ENCODE measurements around the gene LARP1. TPM values are rescaled to one million over a fixed set of nuclear protein-coding genes. Genes with fewer than 3 reads are reported as not detected.
A peak's percentile ranks its signal among the peaks of the same experiment; 100 is the strongest.
"Not testable (repeated sequence)": the region's sequence is repeated elsewhere in the genome, so short reads cannot be mapped to it uniquely, and the experiment has no call there.

LARP1 gene
- total and polyA plus RNA-seq, 4 donors: 15.4 to 142 (median 74.5) TPM

GRCh38 chr5:154729613-154730012 lies 25.6 kb upstream of the LARP1 start:
- no peaks in the 10 kb centered on the region for H3K4me1 ChIP-seq (ENCODE audit: control insufficient read depth in 1 of 2, insufficient read depth in 2 of 2, low read length in 2 of 2)
- intact Hi-C loops (cut with DNase I): no loop called here
- H3K36me3 ChIP-seq (ENCODE audit: control insufficient read depth in 1 of 2, insufficient read depth in 2 of 2, low read length in 1 of 2): no peaks in the 10 kb centered on the region
- H3K9me3 ChIP-seq (ENCODE audit: control insufficient read depth, low read length): no peaks in the 10 kb centered on the region
- no peak overlapping the region for H3K4me3 ChIP-seq (ENCODE audit: low read length in 2 of 2)
- no peaks in the 10 kb centered on the region for H3K27me3 ChIP-seq (ENCODE audit: control insufficient read depth in 1 of 2, insufficient read depth in 2 of 2, low read length in 1 of 2)
- ATAC-seq (ENCODE audit: low FRiP score) (no peak), DNase-seq (no peak)
- H3K27ac ChIP-seq (ENCODE audit: low read depth in 1 of 2, low read length in 2 of 2): no peak overlapping the region
- 70 to 83% methylated on average over 3 of the region's 3 CpGs for WGBS, 2 donors

- H3K27ac ChIP-seq (ENCODE audit: low read depth in 1 of 2, low read length in 2 of 2); H3K4me3 ChIP-seq (ENCODE audit: low read length in 2 of 2); H3K4me1 ChIP-seq (ENCODE audit: control insufficient read depth in 1 of 2, insufficient read depth in 2 of 2, low read length in 2 of 2); ATAC-seq (ENCODE audit: low FRiP score); DNase-seq; H3K27me3 ChIP-seq (ENCODE audit: control insufficient read depth in 1 of 2, insufficient read depth in 2 of 2, low read length in 1 of 2); intact Hi-C loops (cut with DNase I); H3K9me3 ChIP-seq (ENCODE audit: control insufficient read depth, low read length); H3K36me3 ChIP-seq (ENCODE audit: control insufficient read depth in 1 of 2, insufficient read depth in 2 of 2, low read length in 1 of 2): not testable (repeated sequence)
- WGBS, 2 donors: 95 to 98% methylated on average over 8 of the region's 8 CpGs
These were observed 24.4 kb upstream of the LARP1 start for GRCh38 chr5:154730761-154731160.

DNA sequence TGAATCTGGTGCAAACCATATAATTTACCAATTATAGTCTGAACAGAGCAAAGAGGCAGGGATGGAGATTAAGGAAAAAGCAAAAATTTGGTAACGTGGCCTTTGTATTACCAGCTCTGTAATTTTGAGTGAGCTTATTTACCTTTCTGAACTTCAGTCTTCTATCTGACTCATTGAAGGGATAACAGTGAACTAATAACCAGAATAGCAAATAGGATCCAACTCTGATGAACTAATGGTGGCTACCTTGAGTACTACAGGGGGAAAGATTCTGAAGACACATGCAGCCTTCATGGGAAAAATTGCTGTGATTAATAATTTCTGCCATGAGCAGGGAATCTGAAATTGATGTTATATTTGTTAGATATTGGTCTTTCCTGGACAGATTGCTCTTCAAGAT lies 23.0 kb upstream of the LARP1 start:
- no peaks in the 10 kb centered on the region for H3K27me3 ChIP-seq (ENCODE audit: control insufficient read depth in 1 of 2, insufficient read depth in 2 of 2, low read length in 1 of 2)
- no peak overlapping the region for H3K4me3 ChIP-seq (ENCODE audit: low read length in 2 of 2)
- H3K27ac ChIP-seq (ENCODE audit: low read depth in 1 of 2, low read length in 2 of 2): no peak overlapping the region
- H3K36me3 ChIP-seq (ENCODE audit: control insufficient read depth in 1 of 2, insufficient read depth in 2 of 2, low read length in 1 of 2): no peaks in the 10 kb centered on the region
- intact Hi-C loops (cut with DNase I): no loop called here
- H3K4me1 ChIP-seq (ENCODE audit: control insufficient read depth in 1 of 2, insufficient read depth in 2 of 2, low read length in 2 of 2): no peaks in the 10 kb centered on the region
- DNase-seq (no peak), ATAC-seq (ENCODE audit: low FRiP score) (no peak)
- H3K9me3 ChIP-seq (ENCODE audit: control insufficient read depth, low read length): no peaks in the 10 kb centered on the region
- WGBS, 2 donors: 95 to 100% methylated on average over 1 of the region's 1 CpG

GRCh38 chr5:154734370-154735248 lies 20.6 kb upstream of the LARP1 start:
- intact Hi-C loops (cut with DNase I): no loop called here
- no peaks in the 10 kb centered on the region for H3K36me3 ChIP-seq (ENCODE audit: control insufficient read depth in 1 of 2, insufficient read depth in 2 of 2, low read length in 1 of 2)
- H3K4me3 ChIP-seq (ENCODE audit: low read length in 2 of 2): no peak overlapping the region
- ATAC-seq (ENCODE audit: low FRiP score) (no peak), DNase-seq (no peak)
- H3K27me3 ChIP-seq (ENCODE audit: control insufficient read depth in 1 of 2, insufficient read depth in 2 of 2, low read length in 1 of 2): no peaks in the 10 kb centered on the region
- no peaks in the 10 kb centered on the region for H3K4me1 ChIP-seq (ENCODE audit: control insufficient read depth in 1 of 2, insufficient read depth in 2 of 2, low read length in 2 of 2)
- H3K27ac ChIP-seq (ENCODE audit: low read depth in 1 of 2, low read length in 2 of 2): no peak overlapping the region
- 77% methylated on average over 7 of the region's 7 CpGs for WGBS, 2 donors
- H3K9me3 ChIP-seq (ENCODE audit: control insufficient read depth, low read length): no peaks in the 10 kb centered on the region

- H3K27me3 ChIP-seq (ENCODE audit: control insufficient read depth in 1 of 2, insufficient read depth in 2 of 2, low read length in 1 of 2); H3K4me3 ChIP-seq (ENCODE audit: low read length in 2 of 2); ATAC-seq (ENCODE audit: low FRiP score); H3K27ac ChIP-seq (ENCODE audit: low read depth in 1 of 2, low read length in 2 of 2); intact Hi-C loops (cut with DNase I); H3K9me3 ChIP-seq (ENCODE audit: control insufficient read depth, low read length); H3K4me1 ChIP-seq (ENCODE audit: control insufficient read depth in 1 of 2, insufficient read depth in 2 of 2, low read length in 2 of 2); DNase-seq; H3K36me3 ChIP-seq (ENCODE audit: control insufficient read depth in 1 of 2, insufficient read depth in 2 of 2, low read length in 1 of 2): not testable (repeated sequence)
- 97 to 98% methylated on average over 7 of the region's 7 CpGs for WGBS, 2 donors
These were observed 19.8 kb upstream of the LARP1 start for GRCh38 chr5:154735362-154735761.

DNA sequence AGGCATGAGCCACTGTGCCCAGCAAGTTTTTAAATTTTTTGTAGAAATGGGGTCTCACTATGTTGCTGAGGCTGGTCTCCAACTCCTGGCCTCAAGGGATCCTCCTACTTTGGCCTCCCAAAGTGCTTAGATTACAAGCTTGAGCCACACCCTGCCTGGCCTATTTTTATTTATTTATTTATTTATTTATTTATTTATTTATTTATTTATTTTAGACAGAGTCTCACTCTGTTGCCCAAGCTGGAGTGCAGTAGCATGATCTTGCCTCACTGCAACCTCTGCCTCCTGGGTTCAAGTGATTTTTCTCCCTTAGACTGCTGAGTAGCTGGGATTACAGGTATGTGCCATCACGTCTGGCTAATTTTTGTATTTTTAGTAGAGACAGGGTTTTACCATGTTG lies 18.8 kb upstream of the LARP1 start:
- ATAC-seq (ENCODE audit: low FRiP score); intact Hi-C loops (cut with DNase I); H3K4me3 ChIP-seq (ENCODE audit: low read length in 2 of 2); DNase-seq; H3K4me1 ChIP-seq (ENCODE audit: control insufficient read depth in 1 of 2, insufficient read depth in 2 of 2, low read length in 2 of 2); H3K27me3 ChIP-seq (ENCODE audit: control insufficient read depth in 1 of 2, insufficient read depth in 2 of 2, low read length in 1 of 2); H3K9me3 ChIP-seq (ENCODE audit: control insufficient read depth, low read length); H3K36me3 ChIP-seq (ENCODE audit: control insufficient read depth in 1 of 2, insufficient read depth in 2 of 2, low read length in 1 of 2); H3K27ac ChIP-seq (ENCODE audit: low read depth in 1 of 2, low read length in 2 of 2): not testable (repeated sequence)
- WGBS, 2 donors: 98 to 100% methylated on average over 1 of the region's 1 CpG

DNA sequence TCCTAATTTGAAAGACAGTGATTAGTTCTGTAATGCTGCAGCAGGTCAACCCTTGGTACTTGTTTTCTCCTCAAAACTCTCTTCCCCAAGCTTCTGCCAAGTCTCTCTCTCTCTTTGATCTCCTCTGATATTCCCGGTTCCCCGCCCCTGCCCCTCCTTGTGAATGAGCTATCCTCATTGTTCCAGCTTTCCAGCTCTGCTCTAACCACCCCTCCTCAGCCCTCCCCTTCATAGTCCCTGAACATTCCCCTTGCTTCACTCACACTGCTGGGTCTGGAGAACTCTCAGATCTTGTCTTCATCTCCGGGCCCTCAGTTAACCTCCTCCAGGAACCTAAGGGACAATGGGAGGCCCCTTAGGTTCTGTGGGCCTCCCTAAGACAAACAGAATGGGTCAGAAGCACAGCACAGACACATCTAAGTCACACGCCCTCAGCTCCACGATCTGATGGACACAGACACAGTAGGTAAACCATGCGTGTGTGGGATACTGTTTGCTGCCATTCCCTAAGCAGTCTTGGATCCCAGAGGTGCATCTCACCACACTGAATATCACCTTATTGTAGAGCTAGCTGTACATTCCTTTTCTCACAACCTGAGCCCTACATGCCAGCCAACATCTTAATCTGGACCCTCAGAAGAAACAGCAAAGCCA lies 17.4 kb upstream of the LARP1 start:
- Histone ChIP-seq H3K27ac (ENCODE audit: low read depth in 1 of 2, low read length in 2 of 2) (no peak overlapping the region), H3K4me3 (ENCODE audit: low read length in 2 of 2) (no peak overlapping the region), H3K4me1 (ENCODE audit: control insufficient read depth in 1 of 2, insufficient read depth in 2 of 2, low read length in 2 of 2) (no peaks in the 10 kb centered on the region), H3K27me3 (ENCODE audit: control insufficient read depth in 1 of 2, insufficient read depth in 2 of 2, low read length in 1 of 2) (no peaks in the 10 kb centered on the region), H3K36me3 (ENCODE audit: control insufficient read depth in 1 of 2, insufficient read depth in 2 of 2, low read length in 1 of 2) (no peaks in the 10 kb centered on the region), H3K9me3 (ENCODE audit: control insufficient read depth, low read length) (no peaks in the 10 kb centered on the region)
- no peak for DNase-seq
- ATAC-seq (ENCODE audit: low FRiP score): no peak
- intact Hi-C loops (cut with DNase I): no loop called here
- WGBS, 2 donors: 76 to 83% methylated on average over 6 of the region's 6 CpGs

GRCh38 chr5:154740483-154740882 lies 14.7 kb upstream of the LARP1 start:
- intact Hi-C loops (cut with DNase I): no loop called here
- Histone ChIP-seq H3K36me3 (ENCODE audit: control insufficient read depth in 1 of 2, insufficient read depth in 2 of 2, low read length in 1 of 2) (no peaks in the 10 kb centered on the region), H3K4me1 (ENCODE audit: control insufficient read depth in 1 of 2, insufficient read depth in 2 of 2, low read length in 2 of 2) (no peaks in the 10 kb centered on the region), H3K4me3 (ENCODE audit: low read length in 2 of 2) (no peak overlapping the region), H3K9me3 (ENCODE audit: control insufficient read depth, low read length) (no peaks in the 10 kb centered on the region), H3K27me3 (ENCODE audit: control insufficient read depth in 1 of 2, insufficient read depth in 2 of 2, low read length in 1 of 2) (no peaks in the 10 kb centered on the region), H3K27ac (ENCODE audit: low read depth in 1 of 2, low read length in 2 of 2) (no peak overlapping the region)
- ATAC-seq (ENCODE audit: low FRiP score) (peak; percentile 66), DNase-seq (peak in 1 of 2 donors; percentile 66)
- 70 to 78% methylated on average over 2 of the region's 2 CpGs for WGBS, 2 donors

DNA sequence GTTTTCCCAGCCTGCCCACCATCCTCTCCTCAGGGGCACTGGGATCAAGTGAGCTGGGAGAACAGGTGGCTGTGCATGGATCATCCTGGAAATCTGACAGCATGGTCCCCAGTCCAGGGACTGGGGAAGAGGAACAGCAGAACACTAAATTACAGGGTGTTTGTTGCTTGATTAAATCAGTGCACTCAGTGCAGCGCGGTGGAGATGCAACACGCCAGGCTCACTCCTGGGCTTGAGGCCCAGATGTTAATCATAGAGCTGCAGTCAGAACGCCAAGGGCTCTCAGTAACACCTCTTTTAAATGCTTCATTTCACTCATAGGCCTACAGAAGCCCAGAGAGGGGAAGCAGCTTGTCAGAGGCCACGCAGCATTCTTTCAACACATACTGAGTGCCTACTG lies 14.2 kb upstream of the LARP1 start:
- Histone ChIP-seq H3K27ac (ENCODE audit: low read depth in 1 of 2, low read length in 2 of 2) (no peak overlapping the region), H3K4me3 (ENCODE audit: low read length in 2 of 2) (no peak overlapping the region), H3K9me3 (ENCODE audit: control insufficient read depth, low read length) (no peaks in the 10 kb centered on the region), H3K4me1 (ENCODE audit: control insufficient read depth in 1 of 2, insufficient read depth in 2 of 2, low read length in 2 of 2) (no peaks in the 10 kb centered on the region), H3K27me3 (ENCODE audit: control insufficient read depth in 1 of 2, insufficient read depth in 2 of 2, low read length in 1 of 2) (no peaks in the 10 kb centered on the region), H3K36me3 (ENCODE audit: control insufficient read depth in 1 of 2, insufficient read depth in 2 of 2, low read length in 1 of 2) (no peaks in the 10 kb centered on the region)
- WGBS, 2 donors: 23 to 34% methylated on average over 5 of the region's 5 CpGs
- intact Hi-C loops (cut with DNase I): no loop called here
- peak in 1 of 2 donors; percentile 58 for DNase-seq
- peak; percentile 77 for ATAC-seq (ENCODE audit: low FRiP score)
